PFSK-1 (cell line): ENCODE results near the gene JOSD1.

Experiments used
- FOXP2 ChIP-seq: optimal IDR thresholded peaks from 2 replicates; pipeline ENCODE3; 2011; ENCODE audit warnings: borderline replicate concordance, control low read depth, inconsistent platforms; ENCODE audit not compliant: insufficient read depth; ENCODE audit errors: extremely low read length, extremely low read depth
- POLR2AphosphoS5 ChIP-seq: IDR thresholded peaks from 2 replicates; pipeline ENCODE4 v1.6.1; 2012; ENCODE audit warnings: low read depth, mild to moderate bottlenecking, control low read depth, low read length, moderate library complexity
- SIN3A ChIP-seq: IDR thresholded peaks from 2 replicates; pipeline ENCODE4 v1.6.1; 2012; ENCODE audit warnings: mild to moderate bottlenecking, low read length, moderate library complexity, borderline replicate concordance; ENCODE audit not compliant: insufficient read depth
- TAF1 ChIP-seq: IDR thresholded peaks from 2 replicates; pipeline ENCODE4 v1.6.1; 2012; ENCODE audit warnings: low read length, control low read depth, borderline replicate concordance; ENCODE audit not compliant: insufficient read depth
- TF ChIP-seq, protein P1 (sequence below), 2 experiments: IDR thresholded peaks; 2 replicates each; pipeline versions ENCODE4 v1.6.1 to v1.8.0; 2011 to 2012; ENCODE audit warnings: low read depth in 2 of 2, low read length in 2 of 2, control low read depth in 1 of 2, inconsistent platforms in 1 of 2, mild to moderate bottlenecking in 1 of 2, moderate library complexity in 1 of 2; ENCODE audit not compliant: insufficient read depth in 1 of 2

The JOSD1 gene

DNA sequence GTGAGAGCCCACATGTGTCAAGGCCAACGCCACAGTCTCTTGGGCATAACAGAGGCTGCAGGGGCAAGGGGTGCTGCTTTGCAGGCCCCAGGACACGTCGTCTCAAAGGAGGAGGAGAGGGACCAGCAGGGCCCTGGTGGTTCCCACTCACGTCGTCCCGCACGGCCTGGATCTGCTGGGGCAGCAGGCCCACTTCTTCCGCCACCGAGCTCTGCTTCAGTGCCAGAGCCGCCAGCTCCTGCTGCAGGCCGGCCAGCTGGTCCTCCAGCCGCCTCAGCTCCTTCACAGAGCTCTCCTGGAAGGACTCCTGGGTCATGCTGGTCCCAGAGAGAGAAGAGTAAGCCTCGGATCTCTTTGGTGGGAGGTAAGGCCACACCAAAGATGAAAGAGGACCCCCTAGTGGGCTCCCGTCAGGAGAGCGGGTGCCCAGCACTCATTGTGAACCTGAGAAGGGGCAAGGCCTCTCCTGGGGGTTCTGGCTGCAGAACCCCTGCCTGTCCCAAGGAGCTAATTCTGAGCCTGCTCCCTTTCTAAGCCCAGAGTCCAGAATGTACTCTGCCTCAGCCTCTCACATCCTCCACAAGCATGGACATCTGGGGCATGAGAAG, 39.5 kb upstream of the JOSD1 start:
- no peak for TF ChIP-seq SIN3A
- TF ChIP-seq POLR2AphosphoS5 = no peak
- TF ChIP-seq FOXP2 = no peak
- no peak for TF ChIP-seq TAF1
- TF ChIP-seq, protein P1, sequence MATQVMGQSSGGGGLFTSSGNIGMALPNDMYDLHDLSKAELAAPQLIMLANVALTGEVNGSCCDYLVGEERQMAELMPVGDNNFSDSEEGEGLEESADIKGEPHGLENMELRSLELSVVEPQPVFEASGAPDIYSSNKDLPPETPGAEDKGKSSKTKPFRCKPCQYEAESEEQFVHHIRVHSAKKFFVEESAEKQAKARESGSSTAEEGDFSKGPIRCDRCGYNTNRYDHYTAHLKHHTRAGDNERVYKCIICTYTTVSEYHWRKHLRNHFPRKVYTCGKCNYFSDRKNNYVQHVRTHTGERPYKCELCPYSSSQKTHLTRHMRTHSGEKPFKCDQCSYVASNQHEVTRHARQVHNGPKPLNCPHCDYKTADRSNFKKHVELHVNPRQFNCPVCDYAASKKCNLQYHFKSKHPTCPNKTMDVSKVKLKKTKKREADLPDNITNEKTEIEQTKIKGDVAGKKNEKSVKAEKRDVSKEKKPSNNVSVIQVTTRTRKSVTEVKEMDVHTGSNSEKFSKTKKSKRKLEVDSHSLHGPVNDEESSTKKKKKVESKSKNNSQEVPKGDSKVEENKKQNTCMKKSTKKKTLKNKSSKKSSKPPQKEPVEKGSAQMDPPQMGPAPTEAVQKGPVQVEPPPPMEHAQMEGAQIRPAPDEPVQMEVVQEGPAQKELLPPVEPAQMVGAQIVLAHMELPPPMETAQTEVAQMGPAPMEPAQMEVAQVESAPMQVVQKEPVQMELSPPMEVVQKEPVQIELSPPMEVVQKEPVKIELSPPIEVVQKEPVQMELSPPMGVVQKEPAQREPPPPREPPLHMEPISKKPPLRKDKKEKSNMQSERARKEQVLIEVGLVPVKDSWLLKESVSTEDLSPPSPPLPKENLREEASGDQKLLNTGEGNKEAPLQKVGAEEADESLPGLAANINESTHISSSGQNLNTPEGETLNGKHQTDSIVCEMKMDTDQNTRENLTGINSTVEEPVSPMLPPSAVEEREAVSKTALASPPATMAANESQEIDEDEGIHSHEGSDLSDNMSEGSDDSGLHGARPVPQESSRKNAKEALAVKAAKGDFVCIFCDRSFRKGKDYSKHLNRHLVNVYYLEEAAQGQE (IDR thresholded peaks at IDR 0.05; ENCODE audit: insufficient read depth in 1 of 2, low read depth in 2 of 2, low read length in 2 of 2) = no peak

DNA sequence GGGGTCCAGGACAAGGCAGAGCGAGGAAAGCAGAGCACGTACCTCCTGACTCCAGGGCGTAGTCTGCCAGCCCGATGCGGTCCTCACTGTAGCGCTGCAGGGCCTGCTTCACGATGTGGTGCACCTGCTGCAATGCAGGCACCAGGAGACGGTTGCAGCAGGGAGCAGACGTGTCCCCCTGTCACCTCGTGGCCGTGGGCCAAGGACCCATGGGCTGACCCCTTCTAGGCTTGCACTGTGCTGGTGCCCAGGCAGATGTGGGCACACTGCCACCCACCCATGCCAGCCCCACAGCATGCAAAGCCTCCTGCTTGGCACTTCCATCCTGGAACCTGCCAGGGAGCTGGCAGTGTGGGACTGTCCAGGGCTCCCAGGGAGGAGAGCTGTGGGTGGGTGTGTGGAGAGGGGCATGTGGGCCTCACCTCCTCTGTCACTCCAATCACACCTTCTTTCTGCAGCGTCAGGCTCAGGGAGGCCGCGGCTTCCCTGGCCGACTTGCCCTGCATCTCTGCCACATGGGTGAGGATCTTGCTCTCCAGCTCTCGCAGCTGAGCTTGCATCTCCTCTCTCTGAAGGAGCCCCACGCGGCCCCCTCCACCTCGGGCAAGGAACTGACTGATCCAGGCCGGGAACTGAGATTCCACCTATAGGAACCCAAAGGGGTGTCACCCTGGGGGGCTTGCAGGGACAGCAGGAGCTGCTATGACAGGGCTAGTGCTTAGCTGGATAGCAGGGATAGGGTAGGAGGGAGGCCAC, 38.7 kb upstream of the JOSD1 start:
- TF ChIP-seq SIN3A (no peak), TAF1 (no peak), FOXP2 (no peak), POLR2AphosphoS5 (no peak)
- TF ChIP-seq, protein P1 (IDR thresholded peaks at IDR 0.05; ENCODE audit: insufficient read depth in 1 of 2, low read depth in 2 of 2, low read length in 2 of 2) = no peak

DNA sequence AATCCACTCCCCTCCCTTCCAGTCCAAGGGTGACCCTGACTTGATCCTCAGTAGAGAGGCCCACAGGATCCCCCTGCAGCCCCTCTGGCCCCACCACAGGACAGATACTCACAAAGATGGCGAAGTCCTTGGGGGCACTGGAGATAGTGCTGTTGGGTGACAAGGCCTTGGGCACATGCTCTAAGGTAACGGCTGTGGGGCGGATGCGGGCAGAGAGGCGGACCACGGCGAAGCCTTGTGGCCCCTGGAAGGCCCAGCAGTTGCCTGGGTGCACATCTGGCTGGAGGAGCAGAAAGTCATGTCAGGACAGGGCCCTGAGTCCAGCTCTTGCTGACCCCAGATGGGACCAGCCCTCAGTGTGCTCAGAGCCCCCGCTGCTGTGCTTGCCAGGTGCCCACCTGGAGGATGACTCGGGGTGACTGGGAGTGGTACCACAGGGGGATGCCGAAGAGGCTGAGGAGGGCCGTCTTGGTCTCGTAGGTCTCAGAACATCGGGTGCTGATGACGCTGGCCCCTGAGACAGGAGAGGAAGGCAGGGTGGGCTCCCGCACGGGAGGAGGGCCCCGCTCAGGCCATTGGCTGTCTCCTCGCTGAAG, 37.8 kb upstream of the JOSD1 start:
- TF ChIP-seq, protein P1 (IDR thresholded peaks at IDR 0.05; ENCODE audit: insufficient read depth in 1 of 2, low read depth in 2 of 2, low read length in 2 of 2) = no peak
- TF ChIP-seq POLR2AphosphoS5 = no peak
- TF ChIP-seq FOXP2 = no peak
- TF ChIP-seq SIN3A = no peak
- TF ChIP-seq TAF1 = no peak

DNA sequence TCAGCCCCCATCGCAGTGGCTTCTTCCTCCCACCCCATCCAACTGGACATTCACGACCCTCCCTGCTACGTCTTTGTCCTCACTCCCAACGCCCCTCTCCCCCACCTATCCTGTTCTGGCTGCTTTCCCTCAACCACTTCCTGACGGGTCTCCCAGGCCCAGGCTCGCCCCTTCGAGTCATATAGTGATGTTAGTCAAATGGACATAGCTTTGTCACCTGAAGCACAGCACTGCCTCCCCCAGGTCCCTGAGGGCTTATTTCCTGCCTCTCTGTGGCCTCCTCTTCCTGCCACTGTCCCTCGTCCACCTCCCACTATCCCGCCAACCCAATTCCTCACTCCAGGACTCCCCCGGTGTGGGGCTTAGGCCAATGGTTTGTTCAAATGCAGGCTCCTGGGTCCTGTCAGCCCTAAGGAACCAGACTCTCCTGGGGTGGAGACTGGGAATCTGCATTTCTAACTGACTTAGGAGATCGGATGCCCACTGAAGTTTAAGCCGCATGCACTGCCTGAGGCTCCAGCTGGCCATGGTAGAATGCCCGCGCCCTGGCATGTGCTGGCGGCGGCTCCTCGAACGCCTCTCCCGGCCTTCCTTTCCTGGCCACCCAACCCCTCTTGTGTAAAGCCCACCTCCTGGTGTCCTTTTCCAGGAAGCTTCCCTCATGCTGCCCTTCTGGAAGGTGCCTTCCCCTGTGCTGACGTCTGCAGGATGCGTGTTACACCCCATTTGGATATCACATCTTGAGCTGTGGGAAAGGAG, 36.7 kb upstream of the JOSD1 start:
- TF ChIP-seq TAF1 = no peak
- TF ChIP-seq FOXP2 = no peak
- TF ChIP-seq SIN3A = no peak
- no peak for TF ChIP-seq POLR2AphosphoS5
- TF ChIP-seq, protein P1 (IDR thresholded peaks at IDR 0.05; ENCODE audit: insufficient read depth in 1 of 2, low read depth in 2 of 2, low read length in 2 of 2) = no peak
